Brain pericyte (primary cell): Measurements from ENCODE around the gene NCKAP5.
A peak's percentile ranks its signal among the peaks of the same experiment; 100 is the strongest.
"Not testable (repeated sequence)": the region's sequence is repeated elsewhere in the genome, so short reads cannot be mapped to it uniquely, and the experiment has no call there.

Experiments
- DNase-seq: peaks from one replicate; pipeline ENCODE4 v3.0.0-alpha.2; 2012; ENCODE audit warnings: low read depth, low spot score

Gene NCKAP5

GRCh38 chr2:133209325-133209724, 358.9 kb downstream of the NCKAP5 start:
- DNase-seq: no peak

GRCh38 chr2:133206666-133207065, 361.6 kb downstream of the NCKAP5 start:
- DNase-seq: not testable (repeated sequence)

- no peak for DNase-seq
Observed at GRCh38 chr2:133204421-133204820, 363.8 kb downstream of the NCKAP5 start.

GRCh38 chr2:133200684-133201421, 367.4 kb downstream of the NCKAP5 start:
- DNase-seq: peak; percentile 62

GRCh38 chr2:133198678-133199077, 369.6 kb downstream of the NCKAP5 start:
- no peak for DNase-seq

GRCh38 chr2:133197156-133197555, 371.1 kb downstream of the NCKAP5 start:
- no peak for DNase-seq

GRCh38 chr2:133194777-133195335, 373.4 kb downstream of the NCKAP5 start:
- no peak for DNase-seq

- DNase-seq: no peak
Observed at GRCh38 chr2:133194362-133194655, 374.0 kb downstream of the NCKAP5 start.

GRCh38 chr2:133193544-133194361, 374.5 kb downstream of the NCKAP5 start:
- DNase-seq: no peak

GRCh38 chr2:133192028-133192427, 376.2 kb downstream of the NCKAP5 start:
- no peak for DNase-seq

GRCh38 chr2:133177196-133177595, 391.1 kb downstream of the NCKAP5 start:
- peak; percentile 7 for DNase-seq

GRCh38 chr2:133175926-133176325, 392.3 kb downstream of the NCKAP5 start:
- DNase-seq: no peak

- no peak for DNase-seq
Observed at GRCh38 chr2:133173224-133173623, 395.0 kb downstream of the NCKAP5 start.

- peak; percentile 31 for DNase-seq
Observed at GRCh38 chr2:133171393-133172004, 396.8 kb downstream of the NCKAP5 start.

GRCh38 chr2:133169274-133169912, 398.9 kb downstream of the NCKAP5 start:
- no peak for DNase-seq

GRCh38 chr2:133167990-133168389, 400.3 kb downstream of the NCKAP5 start:
- DNase-seq: no peak

- DNase-seq: no peak
Observed at GRCh38 chr2:133167223-133167622, 401.0 kb downstream of the NCKAP5 start.

GRCh38 chr2:133166031-133166430, 402.2 kb downstream of the NCKAP5 start:
- no peak for DNase-seq

GRCh38 chr2:133163111-133163510, 405.2 kb downstream of the NCKAP5 start:
- no peak for DNase-seq

- DNase-seq: no peak
Observed at GRCh38 chr2:133158442-133158841, 409.8 kb downstream of the NCKAP5 start.

- no peak for DNase-seq
Observed at GRCh38 chr2:133158024-133158423, 410.2 kb downstream of the NCKAP5 start.

GRCh38 chr2:133157141-133157540, 411.1 kb downstream of the NCKAP5 start:
- DNase-seq: no peak
